ENCODE results near the gene TNNC2. TPM values are rescaled to one million over a fixed set of nuclear protein-coding genes. Genes with fewer than 3 reads are reported as not detected.

The TNNC2 gene
- total and polyA plus RNA-seq, 2 of the 13 experiments (the other 11 are each of a cell fraction or from before 2014, with no cell fraction given) = 1.8 to 4.7 TPM

DNA sequence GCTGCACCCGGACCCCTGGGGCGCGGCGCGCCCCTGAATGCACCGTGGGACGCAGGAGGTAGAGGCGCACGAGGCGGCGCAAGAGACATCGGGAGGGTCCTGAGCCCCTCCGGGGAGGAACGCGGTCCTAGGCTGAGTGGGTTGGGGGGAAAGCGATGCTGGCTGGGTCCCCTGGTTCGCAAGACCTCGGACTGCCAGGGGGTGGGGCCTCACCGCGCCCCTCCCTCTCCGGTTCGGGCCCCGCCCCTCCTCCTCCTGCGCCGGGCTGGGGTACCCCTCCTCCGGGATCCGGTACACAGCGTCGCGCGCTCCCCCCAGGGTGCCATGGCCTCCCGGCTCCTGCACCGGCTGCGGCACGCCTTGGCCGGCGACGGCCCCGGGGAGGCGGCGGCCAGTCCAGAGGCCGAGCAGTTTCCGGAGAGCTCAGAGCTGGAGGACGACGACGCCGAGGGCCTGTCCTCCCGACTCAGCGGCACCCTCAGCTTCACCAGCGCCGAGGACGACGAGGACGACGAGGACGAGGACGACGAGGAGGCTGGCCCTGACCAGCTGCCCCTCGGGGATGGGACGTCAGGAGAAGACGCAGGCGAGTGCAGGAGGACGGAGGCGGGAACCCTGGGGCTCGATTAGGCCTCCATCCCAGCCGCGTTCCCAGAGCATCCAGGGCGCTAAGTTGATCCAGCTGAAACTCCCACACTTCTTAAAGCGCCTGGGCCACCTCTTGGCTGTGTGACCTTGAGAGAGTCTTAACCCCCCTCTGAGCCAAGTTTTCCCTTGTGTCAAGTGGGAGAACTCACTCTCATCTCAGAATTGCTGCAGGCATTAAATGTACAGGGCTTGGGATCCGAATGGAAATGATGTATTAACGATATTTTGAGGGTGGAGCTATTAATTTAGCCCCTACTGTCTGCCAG, 7.0 kb upstream of the TNNC2 start (continued):
- no peak for TF ChIP-seq WIZ (CRISPR knock-in tag; IDR thresholded peaks at IDR 0.05)
- 0 out of 2 replicates have a peak, but pooled peaks have one; percentile 16 for TF ChIP-seq SNAPC2 (CRISPR knock-in tag; IDR thresholded peaks at IDR 0.05)
- no peak for TF ChIP-seq TFAP4 (IDR thresholded peaks at IDR 0.05; ENCODE audit: borderline replicate concordance, low read depth)
- TF ChIP-seq, protein P1, sequence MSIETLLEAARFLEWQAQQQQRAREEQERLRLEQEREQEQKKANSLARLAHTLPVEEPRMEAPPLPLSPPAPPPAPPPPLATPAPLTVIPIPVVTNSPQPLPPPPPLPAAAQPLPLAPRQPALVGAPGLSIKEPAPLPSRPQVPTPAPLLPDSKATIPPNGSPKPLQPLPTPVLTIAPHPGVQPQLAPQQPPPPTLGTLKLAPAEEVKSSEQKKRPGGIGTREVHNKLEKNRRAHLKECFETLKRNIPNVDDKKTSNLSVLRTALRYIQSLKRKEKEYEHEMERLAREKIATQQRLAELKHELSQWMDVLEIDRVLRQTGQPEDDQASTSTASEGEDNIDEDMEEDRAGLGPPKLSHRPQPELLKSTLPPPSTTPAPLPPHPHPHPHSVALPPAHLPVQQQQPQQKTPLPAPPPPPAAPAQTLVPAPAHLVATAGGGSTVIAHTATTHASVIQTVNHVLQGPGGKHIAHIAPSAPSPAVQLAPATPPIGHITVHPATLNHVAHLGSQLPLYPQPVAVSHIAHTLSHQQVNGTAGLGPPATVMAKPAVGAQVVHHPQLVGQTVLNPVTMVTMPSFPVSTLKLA (IDR thresholded peaks at IDR 0.05) = no peak
- peak; percentile 88; the same call in 1 of the 2 replicates for TF ChIP-seq REL (CRISPR knock-in tag; conservative IDR thresholded peaks at IDR 0.05)
- no peak; the same call in 1 of the 2 replicates for TF ChIP-seq ZNF350 (CRISPR knock-in tag; IDR thresholded peaks at IDR 0.05; ENCODE audit: borderline replicate concordance, low read depth)
- no peak for TF ChIP-seq ZNF180 (CRISPR knock-in tag; IDR thresholded peaks at IDR 0.05; ENCODE audit: borderline replicate concordance, low read depth)
- TF ChIP-seq ZNF44 (CRISPR knock-in tag; IDR thresholded peaks at IDR 0.05) = no peak
- TF ChIP-seq, protein P2, sequence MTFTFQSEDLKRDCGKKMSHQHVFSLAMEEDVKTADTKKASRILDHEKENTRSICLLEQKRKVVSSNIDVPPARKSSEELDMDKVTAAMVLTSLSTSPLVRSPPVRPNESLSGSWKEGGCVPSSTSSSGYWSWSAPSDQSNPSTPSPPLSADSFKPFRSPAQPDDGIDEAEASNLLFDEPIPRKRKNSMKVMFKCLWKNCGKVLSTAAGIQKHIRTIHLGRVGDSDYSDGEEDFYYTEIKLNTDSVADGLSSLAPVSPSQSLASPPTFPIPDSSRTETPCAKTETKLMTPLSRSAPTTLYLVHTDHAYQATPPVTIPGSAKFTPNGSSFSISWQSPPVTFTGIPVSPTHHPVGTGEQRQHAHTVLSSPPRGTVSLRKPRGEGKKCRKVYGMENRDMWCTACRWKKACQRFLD (CRISPR knock-in tag; IDR thresholded peaks at IDR 0.05; ENCODE audit: borderline replicate concordance) = no peak; the same call in 1 of the 2 replicates
- no peak for TF ChIP-seq HNRNPL (IDR thresholded peaks at IDR 0.05; ENCODE audit: low read depth, low read length)
- TF ChIP-seq ZSCAN22 (CRISPR knock-in tag; IDR thresholded peaks at IDR 0.05) = no peak
- peak; percentile 43; the same call in 1 of the 2 replicates for TF ChIP-seq HOXD1 (CRISPR knock-in tag; IDR thresholded peaks at IDR 0.05)
- no peak for TF ChIP-seq MEF2D (CRISPR knock-in tag; IDR thresholded peaks at IDR 0.05)
- TF ChIP-seq KDM5B (CRISPR knock-in tag; IDR thresholded peaks at IDR 0.05; ENCODE audit: borderline replicate concordance) = peak; percentile 97
- 0 out of 2 replicates have a peak, but pooled peaks have one; percentile 15 for TF ChIP-seq TIGD3 (CRISPR knock-in tag; IDR thresholded peaks at IDR 0.05; ENCODE audit: borderline replicate concordance)
- TF ChIP-seq TEAD3 (CRISPR knock-in tag; optimal IDR thresholded peaks at IDR 0.05; ENCODE audit: borderline replicate concordance) = peak; percentile 65
- TF ChIP-seq ZNF549 (CRISPR knock-in tag; IDR thresholded peaks at IDR 0.05) = no peak
- peak; percentile 85 for TF ChIP-seq ZNF225 (CRISPR knock-in tag; IDR thresholded peaks at IDR 0.05)
- TF ChIP-seq ZNF660 (CRISPR knock-in tag; IDR thresholded peaks at IDR 0.05; ENCODE audit: borderline replicate concordance, low read depth) = no peak
- peak; percentile 92; the same call in 1 of the 2 replicates for TF ChIP-seq ZNF674 (CRISPR knock-in tag; IDR thresholded peaks at IDR 0.05; ENCODE audit: low read depth)
- TF ChIP-seq SKI (IDR thresholded peaks at IDR 0.05; ENCODE audit: partially characterized antibody) = no peak
- TF ChIP-seq CHCHD3 (CRISPR knock-in tag; IDR thresholded peaks at IDR 0.05) = peak; percentile 17; the same call in 1 of the 2 replicates
- TF ChIP-seq JARID2 (CRISPR knock-in tag; IDR thresholded peaks at IDR 0.05; ENCODE audit: insufficient replicate concordance) = peak; percentile 52
